ENCODE data around the gene GLB1L3.

GLB1L3 gene

GRCh38 chr11:134290646-134291045 is 14.5 kb downstream of the GLB1L3 start:
- no peak for TF ChIP-seq CTCF (IDR thresholded peaks at IDR 0.05; ENCODE audit: low read depth, low read length)
- in situ Hi-C loops (cut with HindIII; ENCODE audit: low sequenced_read_pairs), result no loop called here
- no peak overlapping the region for H3K4me3 ChIP-seq (ENCODE audit: low read depth, low read length)
- no peak for DNase-seq (ENCODE audit: low read depth, low spot score)

- in situ Hi-C loops (cut with HindIII; ENCODE audit: low sequenced_read_pairs), result no loop called here
These were observed 15.0 kb downstream of the GLB1L3 start for GRCh38 chr11:134291196-134291595.

DNA sequence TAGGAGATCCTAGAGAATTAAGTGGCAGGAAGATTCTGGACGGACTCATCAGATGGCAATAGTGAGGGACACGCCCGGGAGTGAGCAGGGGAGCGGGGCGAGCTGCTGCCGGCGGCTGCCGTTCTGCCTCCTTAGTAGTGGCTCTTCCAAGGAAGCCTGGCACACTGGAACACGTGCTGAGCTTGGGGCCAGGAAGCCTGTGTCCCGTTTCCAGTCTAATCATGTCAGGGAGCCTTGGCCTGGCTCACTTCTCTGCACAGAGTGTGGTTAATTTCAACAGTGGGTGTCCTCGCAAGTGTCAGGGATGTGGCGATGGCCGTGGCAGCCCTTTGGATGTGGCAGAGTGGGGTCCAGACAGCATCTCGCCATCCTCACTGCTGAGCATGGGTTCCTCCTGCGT is 16.5 kb downstream of the GLB1L3 start:
- no peak overlapping the region for H3K4me3 ChIP-seq (ENCODE audit: low read depth, low read length)
- DNase-seq (ENCODE audit: low read depth, low spot score), result no peak
- no peak for TF ChIP-seq CTCF (IDR thresholded peaks at IDR 0.05; ENCODE audit: low read depth, low read length)
- in situ Hi-C loops (cut with HindIII; ENCODE audit: low sequenced_read_pairs), result no loop called here

More at GRCh38 chr11:134291196-134291595, 15.0 kb downstream of the GLB1L3 start:
- no peak for DNase-seq (ENCODE audit: low read depth, low spot score)
- H3K4me3 ChIP-seq (ENCODE audit: low read depth, low read length), result no peak overlapping the region
- TF ChIP-seq CTCF (IDR thresholded peaks at IDR 0.05; ENCODE audit: low read depth, low read length), result no peak

DNA sequence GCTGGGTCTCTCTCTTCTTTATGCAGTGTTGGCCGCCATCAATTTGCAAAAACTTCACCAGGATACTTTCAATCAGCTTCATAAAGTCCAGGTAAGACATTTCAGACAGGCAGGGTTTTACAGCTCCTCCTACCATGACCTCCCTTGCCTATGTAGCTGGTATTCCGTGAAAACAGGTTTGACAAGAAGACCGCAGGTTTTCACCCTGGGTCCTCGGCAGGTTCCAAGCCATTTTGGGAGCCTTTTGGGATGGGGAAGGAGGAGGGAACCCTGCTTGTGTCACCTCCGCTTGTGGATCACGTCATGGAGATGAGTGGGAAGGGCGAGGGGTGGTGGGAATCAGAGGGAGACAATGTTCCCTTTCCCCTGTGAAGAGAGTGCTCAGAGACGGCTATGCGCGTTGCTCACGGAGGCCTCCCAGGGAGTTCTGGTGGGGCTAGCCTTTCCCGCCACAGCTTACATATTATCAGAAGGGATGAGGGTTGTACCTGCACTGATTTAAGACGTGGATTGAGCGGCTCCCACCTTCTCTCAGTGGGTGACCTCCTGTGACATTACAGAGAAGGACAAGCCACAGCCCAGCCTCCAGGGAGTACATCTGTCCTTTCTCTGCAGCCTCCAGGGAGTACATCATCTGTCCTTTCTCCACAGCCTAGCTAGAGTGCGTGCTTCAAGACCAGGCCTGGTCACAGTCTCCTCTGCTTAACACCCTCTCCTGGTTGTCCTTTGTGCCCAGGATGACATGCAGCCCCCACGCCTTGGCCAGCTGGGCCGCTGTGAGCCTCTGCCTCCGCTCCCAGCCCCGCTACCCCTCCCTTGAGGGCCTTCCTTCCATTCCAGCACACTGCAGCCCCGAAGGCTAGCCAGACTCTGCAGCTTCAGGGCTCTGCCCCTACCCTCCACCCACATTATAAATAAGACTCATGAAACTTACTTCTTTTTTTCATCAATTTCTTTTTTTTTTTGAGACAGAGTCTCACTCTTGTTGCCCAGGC is 17.2 kb downstream of the GLB1L3 start:
- in situ Hi-C loops (cut with HindIII; ENCODE audit: low sequenced_read_pairs), result no loop called here
- DNase-seq (ENCODE audit: low read depth, low spot score), result no peak
- no peak for TF ChIP-seq CTCF (IDR thresholded peaks at IDR 0.05; ENCODE audit: low read depth, low read length)
- no peak overlapping the region for H3K4me3 ChIP-seq (ENCODE audit: low read depth, low read length)

GRCh38 chr11:134294664-134295063 is 18.5 kb downstream of the GLB1L3 start:
- no peak for TF ChIP-seq CTCF (IDR thresholded peaks at IDR 0.05; ENCODE audit: low read depth, low read length)
- in situ Hi-C loops (cut with HindIII; ENCODE audit: low sequenced_read_pairs), result no loop called here
- no peak overlapping the region for H3K4me3 ChIP-seq (ENCODE audit: low read depth, low read length)
- no peak for DNase-seq (ENCODE audit: low read depth, low spot score)

- in situ Hi-C loops (cut with HindIII; ENCODE audit: low sequenced_read_pairs), result no loop called here
- no peak for TF ChIP-seq CTCF (IDR thresholded peaks at IDR 0.05; ENCODE audit: low read depth, low read length)
- H3K4me3 ChIP-seq (ENCODE audit: low read depth, low read length), result no peak overlapping the region
- DNase-seq (ENCODE audit: low read depth, low spot score), result no peak
These were observed 36.0 kb downstream of the GLB1L3 start for GRCh38 chr11:134312223-134312622.

Data from astrocyte of the spinal cord (primary cell).